ENCODE data around the gene ANKS1A.

Gene ANKS1A

DNA sequence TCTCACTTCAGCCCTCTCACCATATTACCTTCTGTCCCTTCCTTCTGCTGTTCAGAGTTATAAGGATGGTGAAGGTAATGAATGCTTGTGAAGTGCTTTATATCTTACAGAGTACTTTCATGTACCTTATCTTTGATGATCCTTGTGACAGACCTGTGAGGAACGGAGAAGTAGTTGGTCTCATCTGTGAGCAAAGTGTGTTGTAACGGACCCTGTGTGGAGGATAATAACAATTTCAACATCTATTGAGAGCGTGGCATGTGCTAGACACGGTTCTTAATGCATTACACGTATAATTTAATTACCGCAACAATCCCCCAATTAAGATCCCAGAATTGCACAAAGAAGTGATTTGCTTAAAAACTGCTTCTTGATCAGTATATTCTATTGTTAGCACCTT, 124.6 kb downstream of the ANKS1A start:
- Histone ChIP-seq H3K4me1 (ENCODE audit: insufficient read depth, poor library complexity, severe bottlenecking) (no peaks in the 10 kb centered on the region), H3K4me3 (ENCODE audit: severe bottlenecking) (no peak overlapping the region), H3K27me3 (ENCODE audit: insufficient read depth, poor library complexity, severe bottlenecking) (no peaks in the 10 kb centered on the region), H3K36me3 (ENCODE audit: low read depth) (peaks cover under 1% of the 10 kb centered on the region), H3K27ac (ENCODE audit: poor library complexity, severe bottlenecking) (no peak overlapping the region), H3K9me3 (ENCODE audit: severe bottlenecking) (no peaks in the 10 kb centered on the region)
- TF ChIP-seq, protein P1, sequence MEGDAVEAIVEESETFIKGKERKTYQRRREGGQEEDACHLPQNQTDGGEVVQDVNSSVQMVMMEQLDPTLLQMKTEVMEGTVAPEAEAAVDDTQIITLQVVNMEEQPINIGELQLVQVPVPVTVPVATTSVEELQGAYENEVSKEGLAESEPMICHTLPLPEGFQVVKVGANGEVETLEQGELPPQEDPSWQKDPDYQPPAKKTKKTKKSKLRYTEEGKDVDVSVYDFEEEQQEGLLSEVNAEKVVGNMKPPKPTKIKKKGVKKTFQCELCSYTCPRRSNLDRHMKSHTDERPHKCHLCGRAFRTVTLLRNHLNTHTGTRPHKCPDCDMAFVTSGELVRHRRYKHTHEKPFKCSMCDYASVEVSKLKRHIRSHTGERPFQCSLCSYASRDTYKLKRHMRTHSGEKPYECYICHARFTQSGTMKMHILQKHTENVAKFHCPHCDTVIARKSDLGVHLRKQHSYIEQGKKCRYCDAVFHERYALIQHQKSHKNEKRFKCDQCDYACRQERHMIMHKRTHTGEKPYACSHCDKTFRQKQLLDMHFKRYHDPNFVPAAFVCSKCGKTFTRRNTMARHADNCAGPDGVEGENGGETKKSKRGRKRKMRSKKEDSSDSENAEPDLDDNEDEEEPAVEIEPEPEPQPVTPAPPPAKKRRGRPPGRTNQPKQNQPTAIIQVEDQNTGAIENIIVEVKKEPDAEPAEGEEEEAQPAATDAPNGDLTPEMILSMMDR (IDR thresholded peaks at IDR 0.05; ENCODE audit: poor library complexity, severe bottlenecking), result no peak
- ATAC-seq (ENCODE audit: low read depth), result no peak
- no peak for DNase-seq (ENCODE audit: low spot score)

DNA sequence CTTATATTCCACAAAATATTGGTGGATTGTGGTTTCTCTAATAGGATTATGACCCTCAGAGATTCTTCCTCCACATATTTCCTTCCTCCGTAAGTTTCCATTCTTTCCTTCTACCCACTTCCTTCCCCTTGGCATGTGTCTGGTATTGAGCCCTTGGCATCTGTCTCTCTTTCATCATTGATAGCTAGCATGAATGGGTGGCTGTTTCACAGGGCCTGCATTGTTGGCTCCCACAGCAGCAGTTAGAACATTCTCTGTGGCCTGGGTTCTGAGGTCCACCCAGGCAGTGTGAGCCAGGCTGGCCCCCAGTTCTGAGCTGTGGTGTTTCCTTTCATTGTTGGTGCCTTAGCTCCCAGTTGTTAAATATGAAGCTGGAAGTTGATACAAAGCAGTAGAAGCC, 125.3 kb downstream of the ANKS1A start:
- ATAC-seq (ENCODE audit: low read depth) (no peak), DNase-seq (ENCODE audit: low spot score) (no peak)
- peaks cover 6% of the 10 kb centered on the region for H3K36me3 ChIP-seq (ENCODE audit: low read depth)
- no peaks in the 10 kb centered on the region for H3K9me3 ChIP-seq (ENCODE audit: severe bottlenecking)
- H3K4me1 ChIP-seq (ENCODE audit: insufficient read depth, poor library complexity, severe bottlenecking), result no peaks in the 10 kb centered on the region
- H3K27ac ChIP-seq (ENCODE audit: poor library complexity, severe bottlenecking), result no peak overlapping the region
- no peak overlapping the region for H3K4me3 ChIP-seq (ENCODE audit: severe bottlenecking)
- H3K27me3 ChIP-seq (ENCODE audit: insufficient read depth, poor library complexity, severe bottlenecking), result no peaks in the 10 kb centered on the region
- TF ChIP-seq, protein P1 (IDR thresholded peaks at IDR 0.05; ENCODE audit: poor library complexity, severe bottlenecking), result no peak

DNA sequence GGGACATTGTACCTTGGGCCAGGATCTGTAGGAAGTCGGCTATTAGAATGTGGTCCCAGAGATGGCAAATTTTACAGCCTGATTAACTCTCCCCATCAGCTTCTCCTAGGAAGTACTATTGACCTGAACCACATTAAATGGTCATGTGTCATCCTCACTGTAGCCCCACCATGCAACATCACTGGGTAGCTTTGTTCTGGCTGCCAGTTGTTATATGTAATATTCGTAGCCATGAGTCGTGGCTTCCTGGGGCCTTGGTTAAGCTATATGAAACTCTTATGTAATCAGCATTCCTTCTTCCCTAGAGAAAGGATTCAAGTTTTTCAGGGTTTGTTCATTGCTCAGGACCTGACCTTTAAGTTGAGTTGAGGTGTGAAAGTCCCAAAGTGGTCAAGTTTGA, 125.7 kb downstream of the ANKS1A start:
- H3K36me3 ChIP-seq (ENCODE audit: low read depth), result peaks cover 9% of the 10 kb centered on the region
- ATAC-seq (ENCODE audit: low read depth), result peak; percentile 51; the same call in 2 of the 3 replicates
- H3K4me3 ChIP-seq (ENCODE audit: severe bottlenecking), result no peak overlapping the region
- no peaks in the 10 kb centered on the region for H3K27me3 ChIP-seq (ENCODE audit: insufficient read depth, poor library complexity, severe bottlenecking)
- no peak for DNase-seq (ENCODE audit: low spot score)
- H3K4me1 ChIP-seq (ENCODE audit: insufficient read depth, poor library complexity, severe bottlenecking), result no peaks in the 10 kb centered on the region
- no peaks in the 10 kb centered on the region for H3K9me3 ChIP-seq (ENCODE audit: severe bottlenecking)
- H3K27ac ChIP-seq (ENCODE audit: poor library complexity, severe bottlenecking), result no peak overlapping the region
- TF ChIP-seq, protein P1 (IDR thresholded peaks at IDR 0.05; ENCODE audit: poor library complexity, severe bottlenecking), result no peak

DNA sequence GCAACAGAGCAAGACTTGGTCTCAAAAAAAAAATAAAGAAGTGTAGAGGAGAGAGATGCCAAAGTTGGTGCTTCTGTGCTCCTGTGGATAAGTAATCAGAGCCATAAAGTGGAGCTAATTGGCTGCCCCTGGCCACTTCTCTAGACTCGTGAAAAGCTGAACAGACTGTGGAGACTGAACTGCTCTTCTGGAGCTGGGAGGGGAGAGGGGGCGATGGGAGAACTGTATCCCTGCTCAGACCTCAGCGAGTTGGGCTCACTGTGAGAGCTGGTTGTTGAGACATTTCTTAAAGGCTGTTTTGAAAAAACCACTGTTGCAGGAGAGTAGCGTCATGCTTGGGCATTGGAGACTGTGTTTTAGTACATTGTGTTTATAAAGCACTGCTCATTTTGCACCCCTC, 126.4 kb downstream of the ANKS1A start:
- H3K9me3 ChIP-seq (ENCODE audit: severe bottlenecking), result no peaks in the 10 kb centered on the region
- H3K27me3 ChIP-seq (ENCODE audit: insufficient read depth, poor library complexity, severe bottlenecking), result no peaks in the 10 kb centered on the region
- H3K27ac ChIP-seq (ENCODE audit: poor library complexity, severe bottlenecking), result no peak overlapping the region
- H3K4me3 ChIP-seq (ENCODE audit: severe bottlenecking), result no peak overlapping the region
- no peaks in the 10 kb centered on the region for H3K4me1 ChIP-seq (ENCODE audit: insufficient read depth, poor library complexity, severe bottlenecking)
- ATAC-seq (ENCODE audit: low read depth) (no peak), DNase-seq (ENCODE audit: low spot score) (no peak)
- peaks cover 9% of the 10 kb centered on the region for H3K36me3 ChIP-seq (ENCODE audit: low read depth)
- TF ChIP-seq, protein P1 (IDR thresholded peaks at IDR 0.05; ENCODE audit: poor library complexity, severe bottlenecking), result no peak

DNA sequence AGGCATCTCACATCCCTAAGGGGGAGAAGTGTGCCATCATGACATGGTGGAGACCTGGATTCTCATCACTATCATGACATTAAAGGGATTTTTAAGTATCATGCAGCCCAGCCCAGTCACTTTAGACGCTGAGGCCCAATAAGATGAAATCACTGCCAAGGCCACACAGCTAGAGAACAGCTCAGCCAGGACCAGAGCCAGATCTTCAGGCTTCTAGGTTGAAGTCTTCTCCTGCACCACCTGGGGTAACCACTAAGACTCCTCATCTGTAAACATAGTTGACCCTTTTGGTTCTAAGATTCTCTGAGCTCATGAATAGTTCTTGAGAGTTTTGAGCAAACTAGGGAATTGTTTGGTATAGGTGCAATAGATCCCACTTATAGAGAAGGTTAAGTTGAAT, 126.9 kb downstream of the ANKS1A start:
- DNase-seq (ENCODE audit: low spot score), result no peak
- H3K9me3 ChIP-seq (ENCODE audit: severe bottlenecking), result no peaks in the 10 kb centered on the region
- no peak for ATAC-seq (ENCODE audit: low read depth)
- H3K27me3 ChIP-seq (ENCODE audit: insufficient read depth, poor library complexity, severe bottlenecking), result no peaks in the 10 kb centered on the region
- no peak overlapping the region for H3K27ac ChIP-seq (ENCODE audit: poor library complexity, severe bottlenecking)
- no peaks in the 10 kb centered on the region for H3K4me1 ChIP-seq (ENCODE audit: insufficient read depth, poor library complexity, severe bottlenecking)
- peaks cover 9% of the 10 kb centered on the region for H3K36me3 ChIP-seq (ENCODE audit: low read depth)
- no peak overlapping the region for H3K4me3 ChIP-seq (ENCODE audit: severe bottlenecking)
- TF ChIP-seq, protein P1 (IDR thresholded peaks at IDR 0.05; ENCODE audit: poor library complexity, severe bottlenecking), result no peak
